ENCODE data around the gene CYP27C1. TPM values are rescaled to one million over a fixed set of nuclear protein-coding genes. Genes with fewer than 3 reads are reported as not detected.
"Not testable (repeated sequence)": the region's sequence is repeated elsewhere in the genome, so short reads cannot be mapped to it uniquely, and the experiment has no call there.

CYP27C1 gene
- total RNA-seq, 4 donors from 2014 or later: 0.40 TPM; not detected in 3

DNA sequence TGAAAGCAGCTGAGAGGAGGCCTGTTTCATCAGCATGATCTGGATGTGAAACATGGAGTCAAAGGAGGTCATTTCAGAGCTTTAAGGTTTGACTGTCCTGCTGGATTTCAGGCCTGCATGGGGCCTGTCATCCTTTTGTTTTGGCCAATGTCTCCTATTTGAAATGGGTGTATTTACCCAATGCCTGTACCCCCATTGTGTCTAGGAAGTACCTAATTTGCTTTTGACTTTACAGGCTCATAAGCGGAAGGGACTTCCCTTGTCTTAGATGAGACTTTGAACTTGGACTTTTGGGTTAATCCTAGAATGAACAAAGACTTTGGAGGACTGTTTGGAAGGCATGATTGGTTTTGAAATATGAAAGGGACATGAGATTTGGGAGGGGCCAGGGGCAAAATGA lies 19.3 kb upstream of the CYP27C1 start:
- no peaks in the 10 kb centered on the region for H3K27me3 ChIP-seq
- no peak overlapping the region for H3K27ac ChIP-seq
- no peak for TF ChIP-seq POLR2A (IDR thresholded peaks at IDR 0.05)
- TF ChIP-seq, protein P1, sequence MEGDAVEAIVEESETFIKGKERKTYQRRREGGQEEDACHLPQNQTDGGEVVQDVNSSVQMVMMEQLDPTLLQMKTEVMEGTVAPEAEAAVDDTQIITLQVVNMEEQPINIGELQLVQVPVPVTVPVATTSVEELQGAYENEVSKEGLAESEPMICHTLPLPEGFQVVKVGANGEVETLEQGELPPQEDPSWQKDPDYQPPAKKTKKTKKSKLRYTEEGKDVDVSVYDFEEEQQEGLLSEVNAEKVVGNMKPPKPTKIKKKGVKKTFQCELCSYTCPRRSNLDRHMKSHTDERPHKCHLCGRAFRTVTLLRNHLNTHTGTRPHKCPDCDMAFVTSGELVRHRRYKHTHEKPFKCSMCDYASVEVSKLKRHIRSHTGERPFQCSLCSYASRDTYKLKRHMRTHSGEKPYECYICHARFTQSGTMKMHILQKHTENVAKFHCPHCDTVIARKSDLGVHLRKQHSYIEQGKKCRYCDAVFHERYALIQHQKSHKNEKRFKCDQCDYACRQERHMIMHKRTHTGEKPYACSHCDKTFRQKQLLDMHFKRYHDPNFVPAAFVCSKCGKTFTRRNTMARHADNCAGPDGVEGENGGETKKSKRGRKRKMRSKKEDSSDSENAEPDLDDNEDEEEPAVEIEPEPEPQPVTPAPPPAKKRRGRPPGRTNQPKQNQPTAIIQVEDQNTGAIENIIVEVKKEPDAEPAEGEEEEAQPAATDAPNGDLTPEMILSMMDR (IDR thresholded peaks at IDR 0.05): no peak
- no peaks in the 10 kb centered on the region for H3K9me3 ChIP-seq
- DNase-seq: no peak
- intact Hi-C loops (cut with DNase I): no loop called here
- no peaks in the 10 kb centered on the region for H3K4me1 ChIP-seq
- 93 to 100% methylated on average over 1 of the region's 1 CpG for WGBS, 2 donors
- no peaks in the 10 kb centered on the region for H3K36me3 ChIP-seq
- no peak overlapping the region for H3K4me3 ChIP-seq (replicated peaks in 1 of 3)

DNA sequence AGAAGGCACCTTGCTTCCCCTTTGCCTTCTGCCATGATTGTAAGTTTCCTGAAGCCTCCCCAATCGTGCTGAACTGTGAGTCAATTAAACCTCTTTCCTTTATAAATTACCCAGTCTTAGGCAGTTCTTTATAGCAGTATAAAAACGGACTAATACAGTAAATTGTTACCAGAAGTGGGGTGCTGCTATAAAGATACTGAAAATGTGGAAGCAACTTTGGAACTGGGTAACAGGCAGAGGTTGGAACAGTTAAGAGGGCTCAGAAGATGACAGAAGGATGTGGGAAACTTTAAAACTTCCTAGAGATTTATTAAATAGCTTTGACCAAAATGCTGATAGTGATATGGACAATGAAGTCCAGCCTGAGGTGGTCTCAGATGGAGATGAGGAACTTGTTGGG lies 17.7 kb upstream of the CYP27C1 start:
- H3K27ac ChIP-seq; H3K4me3 ChIP-seq (replicated peaks in 1 of 3); DNase-seq; H3K4me1 ChIP-seq; H3K36me3 ChIP-seq; H3K9me3 ChIP-seq; H3K27me3 ChIP-seq; intact Hi-C loops (cut with DNase I): not testable (repeated sequence)
- 81 to 83% methylated on average over 2 of the region's 2 CpGs for WGBS, 2 donors

DNA sequence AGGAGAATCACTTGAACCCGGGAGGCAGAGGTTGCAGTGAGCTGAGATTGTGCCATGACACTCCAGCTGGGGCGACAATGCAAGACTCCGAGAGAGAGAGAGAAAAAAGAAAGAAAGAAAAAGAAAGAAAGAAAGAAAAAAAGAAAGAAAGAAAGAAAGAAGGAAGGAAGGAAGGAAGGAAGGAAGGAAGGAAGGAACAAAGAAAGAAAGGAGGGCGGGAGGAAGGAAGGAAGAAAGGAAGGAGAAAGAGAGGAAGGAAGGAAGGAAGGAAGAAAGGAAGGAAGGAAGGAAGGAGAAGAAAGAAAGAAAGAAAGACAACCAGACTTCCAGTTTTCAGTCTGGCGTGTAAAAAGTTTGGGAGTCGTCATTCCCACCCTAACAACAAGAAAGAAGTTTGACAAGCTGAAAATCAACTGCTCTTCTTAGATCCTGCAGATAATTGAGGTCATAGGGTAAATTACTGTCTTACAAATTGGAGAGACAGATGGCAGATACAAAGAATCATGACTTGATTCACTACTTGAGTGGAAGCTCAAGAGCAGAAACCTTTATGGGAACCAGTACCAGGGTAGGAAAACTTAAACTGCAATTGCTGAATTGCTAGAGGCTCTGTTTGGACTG lies 15.1 kb upstream of the CYP27C1 start:
- TF ChIP-seq, protein P1 (IDR thresholded peaks at IDR 0.05): no peak
- TF ChIP-seq POLR2A (IDR thresholded peaks at IDR 0.05): no peak
- no peak for DNase-seq
- no peak overlapping the region for H3K4me3 ChIP-seq (replicated peaks in 1 of 3)
- H3K9me3 ChIP-seq: no peaks in the 10 kb centered on the region
- intact Hi-C loops (cut with DNase I): no loop called here
- no peaks in the 10 kb centered on the region for H3K36me3 ChIP-seq
- WGBS, 2 donors: 86 to 91% methylated on average over 6 of the region's 6 CpGs
- H3K4me1 ChIP-seq: no peaks in the 10 kb centered on the region
- no peak overlapping the region for H3K27ac ChIP-seq
- no peaks in the 10 kb centered on the region for H3K27me3 ChIP-seq

DNA sequence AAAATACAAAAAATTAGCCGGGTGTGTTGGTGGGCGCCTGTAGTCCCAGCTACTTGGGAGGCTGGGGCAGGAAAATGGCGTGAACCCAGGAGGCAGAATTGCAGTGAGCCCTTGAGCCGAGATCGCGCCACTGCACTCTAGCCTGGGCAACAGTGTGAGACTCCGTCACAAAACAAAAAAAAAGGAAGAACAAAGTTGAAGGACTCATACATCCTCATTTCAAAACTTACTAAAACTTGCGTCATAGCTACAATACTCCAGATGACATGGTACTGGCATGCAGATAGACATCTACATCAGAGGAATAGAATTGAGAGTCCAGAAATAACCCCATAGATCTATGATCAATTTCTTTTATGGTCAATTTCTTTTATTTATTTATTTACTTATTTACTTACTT lies 13.6 kb upstream of the CYP27C1 start:
- no peaks in the 10 kb centered on the region for H3K9me3 ChIP-seq
- no peak overlapping the region for H3K27ac ChIP-seq
- no peak for TF ChIP-seq POLR2A (IDR thresholded peaks at IDR 0.05)
- TF ChIP-seq, protein P1 (IDR thresholded peaks at IDR 0.05): no peak
- WGBS, 2 donors: 95 to 96% methylated on average over 8 of the region's 8 CpGs
- DNase-seq: no peak
- H3K27me3 ChIP-seq: no peaks in the 10 kb centered on the region
- H3K4me3 ChIP-seq (replicated peaks in 1 of 3): no peak overlapping the region
- H3K4me1 ChIP-seq: no peaks in the 10 kb centered on the region
- no peaks in the 10 kb centered on the region for H3K36me3 ChIP-seq
- intact Hi-C loops (cut with DNase I): no loop called here

- Histone ChIP-seq H3K27ac (no peak overlapping the region), H3K36me3 (no peaks in the 10 kb centered on the region), H3K9me3 (no peaks in the 10 kb centered on the region), H3K4me3 (replicated peaks in 1 of 3) (no peak overlapping the region), H3K4me1 (peaks cover 0 to 4% of the 10 kb centered on the region in 2 donors), H3K27me3 (no peaks in the 10 kb centered on the region)
- WGBS, 2 donors: 83 to 90% methylated on average over 6 of the region's 6 CpGs
- TF ChIP-seq, protein P1 (IDR thresholded peaks at IDR 0.05): no peak
- TF ChIP-seq POLR2A (IDR thresholded peaks at IDR 0.05): no peak
- intact Hi-C loops (cut with DNase I): no loop called here
- no peak for DNase-seq
These were observed 11.2 kb upstream of the CYP27C1 start for GRCh38 chr2:127231130-127231865.

All from thyroid gland (tissue), 4 donors.